HG02840 (cell line): ENCODE measurements around the gene GOT1.

Experiments used
- ATAC-seq: cut with Tn5 transposase; IDR thresholded peaks from one replicate; pipeline ENCODE4 v1.9.1; 2021; ENCODE audit warnings: mild to moderate bottlenecking, moderate library complexity, moderate number of reproducible peaks; ENCODE audit not compliant: unreplicated experiment, low FRiP score

Gene GOT1

DNA sequence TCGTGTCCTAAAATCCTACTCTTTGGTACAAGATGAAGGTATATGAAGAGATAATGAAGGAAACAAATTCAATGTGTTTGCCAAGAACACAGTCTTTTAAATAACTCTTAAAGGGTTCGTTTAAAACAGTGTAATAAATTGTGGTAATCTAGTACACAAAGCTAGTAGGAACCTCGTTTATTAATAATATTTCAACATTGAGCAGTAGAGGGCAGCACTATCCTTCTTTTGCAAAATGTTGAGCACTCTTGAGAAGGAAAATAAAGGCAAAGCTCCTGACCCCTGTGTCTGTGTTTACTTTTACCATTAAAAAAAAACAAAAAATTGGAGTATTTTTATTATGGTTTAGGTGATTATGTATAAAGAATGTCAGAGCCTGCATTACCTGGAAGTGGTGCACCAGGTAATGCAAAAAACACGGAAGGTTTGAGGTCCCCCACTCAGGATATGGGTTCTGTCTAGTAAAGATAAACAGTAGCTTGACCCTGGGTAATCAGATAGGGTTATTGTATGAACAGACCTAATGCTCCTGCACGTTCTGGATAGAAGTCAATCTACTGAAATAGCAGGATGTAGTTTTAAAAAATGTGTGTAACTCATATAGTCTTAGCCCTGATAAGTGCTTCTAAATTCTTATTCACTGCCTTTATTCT, 5.7 kb upstream of the GOT1 start:
- no peak for ATAC-seq

DNA sequence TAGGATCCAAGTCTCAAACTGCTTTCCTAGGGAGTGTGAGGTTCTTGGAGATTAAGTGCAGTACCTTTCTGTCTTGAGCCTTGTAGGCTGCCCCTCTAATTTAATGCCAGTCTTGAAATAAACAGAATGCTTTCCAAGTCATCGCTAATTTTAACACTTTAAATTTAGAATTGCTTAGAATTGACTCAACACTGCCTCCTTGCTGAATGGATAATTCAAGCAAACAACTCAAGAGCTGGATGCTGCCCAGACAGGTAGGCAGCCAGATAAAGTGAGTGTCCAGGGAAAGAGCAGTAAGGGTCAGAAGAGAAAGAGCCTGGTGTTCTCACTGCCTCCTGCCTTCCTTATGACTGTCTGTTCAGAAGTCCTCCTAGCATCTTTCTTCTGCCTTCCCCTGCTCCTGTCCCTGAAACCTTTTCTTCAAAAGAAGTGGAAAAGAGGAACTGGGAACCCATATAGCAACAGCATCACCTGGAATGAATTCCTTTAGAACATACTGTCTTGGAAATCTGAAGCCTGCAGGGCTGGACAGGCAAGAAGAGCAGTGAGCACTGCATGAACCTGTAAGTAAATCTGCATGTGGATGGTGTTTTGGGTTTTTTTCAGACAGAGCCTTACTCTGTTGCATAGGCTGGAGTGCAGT, 3.1 kb upstream of the GOT1 start:
- ATAC-seq, result no peak

- ATAC-seq, result no peak
Measured at GRCh38 chr10:99432881-99433280, 2.5 kb upstream of the GOT1 start.

DNA sequence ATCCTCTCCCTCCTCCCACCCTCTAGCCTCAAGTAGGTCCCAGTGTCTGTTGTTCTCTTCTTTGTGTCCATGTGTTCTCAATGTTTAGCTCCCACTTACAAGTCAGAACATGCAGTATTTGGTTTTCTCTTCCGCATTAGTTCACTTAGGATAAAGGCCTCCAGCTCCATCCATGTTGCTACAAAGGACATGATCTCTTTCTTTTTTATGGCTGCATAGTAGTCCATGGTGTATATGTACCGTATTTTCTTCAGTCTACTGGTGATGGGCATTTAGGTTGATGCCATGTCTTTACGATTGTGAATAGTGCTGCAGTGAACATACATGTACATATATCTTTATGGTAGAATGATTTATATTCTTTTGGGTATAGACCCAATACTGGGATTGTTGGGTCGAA, 1.6 kb upstream of the GOT1 start:
- no peak for ATAC-seq

GRCh38 chr10:99431190-99431760, 851 bp upstream of the GOT1 start:
- no peak for ATAC-seq

- ATAC-seq, result no peak
Measured at GRCh38 chr10:99430116-99430450, 341 bp downstream of the GOT1 start.

- no peak for ATAC-seq
Measured at GRCh38 chr10:99429517-99430095, 818 bp downstream of the GOT1 start.

DNA sequence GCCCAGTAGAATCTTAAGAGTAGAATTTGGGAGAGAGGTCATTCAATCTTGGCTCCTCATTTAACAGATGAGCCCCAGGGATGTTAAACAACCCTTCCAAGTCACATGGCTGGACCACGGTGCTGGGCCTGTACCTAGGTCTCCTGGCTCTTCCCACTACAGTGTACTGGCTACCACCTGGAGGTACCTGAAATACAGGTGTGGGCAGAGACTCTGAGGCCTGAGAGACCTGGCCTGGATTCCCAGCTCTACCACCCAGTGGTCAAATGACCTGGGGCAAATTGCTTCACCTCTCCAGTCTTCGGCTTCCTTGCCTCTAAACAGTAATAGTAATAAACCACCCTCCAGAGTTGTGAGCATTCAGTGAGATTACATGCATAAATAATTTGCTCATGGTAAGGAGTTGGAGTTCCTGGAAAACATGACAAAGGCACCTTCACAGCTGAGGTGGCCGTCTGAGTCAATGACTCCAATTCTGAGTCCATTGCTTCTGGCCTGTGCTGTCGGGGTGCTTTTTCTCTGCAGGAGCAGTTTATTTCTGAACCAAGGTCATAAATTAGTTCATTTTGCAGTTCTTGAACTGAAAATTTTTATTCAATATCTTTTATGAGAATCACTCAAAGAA, 2.7 kb downstream of the GOT1 start:
- ATAC-seq, result no peak

DNA sequence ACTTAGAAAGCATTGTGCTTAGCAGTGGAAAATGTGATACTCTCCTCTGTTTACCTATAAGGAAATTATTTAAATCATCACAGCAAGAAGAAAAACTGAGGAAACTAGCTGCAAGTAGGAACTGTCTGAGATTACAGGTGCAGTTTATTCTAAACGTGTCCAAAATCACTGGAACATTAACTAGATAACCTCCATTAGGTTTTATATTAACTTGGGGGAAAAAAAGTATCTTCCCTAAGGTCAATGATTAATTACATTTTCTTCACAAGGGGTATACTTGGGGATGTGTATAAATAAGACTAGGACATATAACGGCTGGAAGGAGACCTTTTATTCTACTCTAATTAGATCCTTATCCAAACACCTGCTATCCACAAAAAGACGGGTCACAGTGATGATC, 3.7 kb downstream of the GOT1 start:
- no peak for ATAC-seq

- ATAC-seq, result no peak
Measured at GRCh38 chr10:99425204-99425603, 5.2 kb downstream of the GOT1 start.

DNA sequence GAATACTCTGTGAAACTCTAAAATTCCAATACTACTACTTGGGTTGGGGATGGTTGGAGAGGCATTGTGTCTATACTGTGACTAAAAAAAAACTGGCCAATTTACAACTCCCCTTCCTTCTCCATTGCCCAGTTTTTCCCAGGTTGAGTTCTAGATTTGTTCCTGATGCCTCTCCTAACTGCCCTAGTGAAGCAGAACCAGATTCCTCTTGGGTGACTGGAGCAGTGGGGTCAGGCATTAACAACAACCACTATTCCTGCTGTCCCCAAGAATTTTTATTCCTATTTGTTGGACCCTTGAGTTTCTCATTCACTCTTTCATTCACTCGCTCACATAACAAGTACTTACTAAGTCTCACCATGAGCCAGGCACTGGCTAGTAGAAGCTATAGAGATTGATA, 5.8 kb downstream of the GOT1 start:
- no peak for ATAC-seq

DNA sequence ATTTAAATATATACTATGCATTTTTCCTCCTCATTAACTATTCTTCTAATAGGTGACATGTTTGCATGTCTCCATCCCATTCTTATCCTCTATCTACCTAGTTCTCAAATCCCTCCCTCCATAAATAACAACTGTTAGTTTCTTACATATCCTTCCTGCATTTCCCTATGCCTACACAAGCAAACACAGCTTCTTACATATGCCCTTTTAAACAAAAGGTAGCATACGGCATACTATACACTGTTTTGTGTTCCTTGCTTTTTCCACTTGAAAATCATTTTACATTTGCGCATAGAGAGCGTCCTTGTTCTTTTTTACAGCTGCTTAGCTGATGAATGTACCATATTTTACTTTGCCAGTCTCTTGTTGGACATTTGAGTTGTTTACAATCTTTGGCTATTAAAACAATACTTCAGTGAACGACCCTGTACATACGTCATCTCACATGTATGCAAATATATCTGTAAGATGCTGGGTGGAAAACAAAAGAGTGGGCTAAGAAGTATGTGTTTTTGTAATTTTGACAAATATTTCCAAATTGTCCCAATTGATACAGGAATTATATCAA, 7.8 kb downstream of the GOT1 start:
- no peak for ATAC-seq

DNA sequence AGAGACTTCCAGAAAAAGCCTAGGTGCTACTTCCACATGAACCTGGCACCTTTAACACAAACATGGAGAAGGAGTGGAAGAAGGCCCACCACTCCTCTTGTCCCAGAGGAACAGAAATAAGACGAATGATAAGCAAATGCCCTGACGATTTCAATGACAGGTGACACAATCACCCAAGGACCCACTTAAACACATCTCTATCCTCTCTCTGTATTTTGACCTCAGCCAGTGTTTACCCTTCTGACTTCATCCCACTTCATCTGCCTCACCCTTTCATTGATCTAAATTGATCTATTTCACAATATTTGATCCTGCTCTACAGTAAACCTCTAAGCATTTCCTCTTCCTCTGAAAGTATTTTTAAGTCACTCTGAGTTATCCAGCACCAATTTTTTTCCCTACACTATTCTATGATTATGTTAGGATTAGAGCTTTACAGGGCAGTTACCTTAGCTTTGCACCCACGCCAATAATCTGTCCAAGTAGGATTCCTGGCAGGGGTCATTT, 9.1 kb downstream of the GOT1 start:
- no peak for ATAC-seq

DNA sequence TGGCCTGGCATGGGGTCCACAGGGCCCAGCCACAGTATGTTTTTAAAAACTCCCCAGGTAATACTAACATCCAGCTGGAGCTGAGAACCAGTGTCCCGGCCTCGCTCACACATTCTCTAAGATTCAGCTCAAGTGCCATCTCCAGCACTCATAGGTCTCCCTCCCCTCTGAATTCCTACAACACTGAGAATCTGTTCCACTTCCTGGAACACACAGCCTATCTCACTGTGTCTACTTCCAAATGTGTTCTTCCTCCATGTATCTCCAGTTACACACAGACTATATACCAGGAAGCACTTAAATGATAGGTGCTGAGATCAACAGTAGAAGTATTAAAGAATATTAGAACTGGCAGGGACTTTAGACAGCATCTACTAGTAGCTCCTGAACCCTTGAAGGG, 10.7 kb downstream of the GOT1 start:
- no peak for ATAC-seq

DNA sequence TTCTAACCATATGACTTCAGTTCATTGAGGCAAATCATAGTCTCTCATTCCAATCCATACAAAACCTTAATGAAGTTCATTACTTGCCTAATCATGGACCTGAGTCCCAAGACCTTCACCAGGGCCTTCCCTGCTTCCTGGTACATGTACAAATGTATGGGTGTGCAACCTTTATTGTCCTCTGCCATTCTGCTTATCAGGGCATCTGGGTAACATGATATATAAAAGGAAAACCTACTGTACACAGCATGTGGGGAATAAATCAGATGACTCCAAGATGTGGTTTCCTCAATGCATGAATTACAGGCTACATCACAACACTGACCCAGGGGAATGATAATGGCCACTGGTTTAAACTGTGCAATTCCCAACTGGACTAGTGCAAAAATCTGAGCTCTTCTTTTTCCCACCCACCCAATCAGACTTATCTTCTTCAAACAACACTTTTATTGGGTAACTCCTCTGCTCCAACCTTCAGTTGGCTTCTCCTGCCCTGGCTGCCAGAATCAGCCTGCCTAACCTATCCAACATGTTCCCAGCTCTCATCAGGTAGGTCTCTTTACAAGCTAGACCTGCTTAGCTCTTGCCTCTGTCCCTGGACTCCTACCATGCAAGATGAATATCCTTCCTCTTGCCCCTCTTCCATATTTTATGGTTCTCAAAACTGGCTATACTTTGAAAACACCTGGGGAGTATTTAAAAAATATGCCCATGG, 11.4 kb downstream of the GOT1 start:
- ATAC-seq, result no peak

GRCh38 chr10:99412099-99412498, 18.3 kb downstream of the GOT1 start:
- ATAC-seq, result no peak

DNA sequence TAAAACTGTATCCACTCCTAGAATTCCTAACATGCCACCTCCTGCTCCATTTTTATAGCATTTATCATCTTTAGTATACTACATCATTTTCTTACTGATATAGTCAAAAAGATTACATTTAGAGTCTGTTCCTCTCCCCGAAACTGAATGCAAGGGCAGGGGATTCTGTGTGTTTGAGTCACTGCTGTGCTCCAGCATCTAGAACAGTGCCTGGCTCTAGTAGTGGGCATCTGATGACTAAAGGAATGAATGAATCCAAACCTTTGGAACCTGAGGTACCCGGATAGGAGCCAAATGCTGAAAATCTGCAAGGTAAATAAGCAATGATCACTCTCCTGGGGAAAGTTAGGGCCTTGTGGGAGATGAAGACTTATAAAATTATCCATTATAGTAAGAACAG, 18.9 kb downstream of the GOT1 start:
- no peak for ATAC-seq

DNA sequence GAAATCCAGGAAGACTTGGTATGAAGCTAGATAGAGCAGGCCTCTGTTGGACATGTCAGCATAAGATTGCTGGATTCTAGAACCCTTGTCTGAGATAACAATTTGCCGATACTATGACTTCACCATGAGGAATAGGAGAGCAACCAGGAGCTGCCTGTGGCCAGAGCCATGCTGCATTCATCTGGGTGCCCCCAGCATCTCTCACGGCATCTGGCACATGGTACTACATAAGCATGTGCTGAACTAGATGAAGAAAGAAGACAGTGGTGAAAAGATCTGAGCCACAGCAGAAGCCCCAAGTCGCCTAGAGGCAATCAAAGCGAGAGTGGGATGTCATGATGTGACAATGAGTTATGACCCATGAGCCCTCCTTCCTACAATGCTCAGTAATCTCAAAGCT, 19.5 kb downstream of the GOT1 start:
- ATAC-seq, result no peak

DNA sequence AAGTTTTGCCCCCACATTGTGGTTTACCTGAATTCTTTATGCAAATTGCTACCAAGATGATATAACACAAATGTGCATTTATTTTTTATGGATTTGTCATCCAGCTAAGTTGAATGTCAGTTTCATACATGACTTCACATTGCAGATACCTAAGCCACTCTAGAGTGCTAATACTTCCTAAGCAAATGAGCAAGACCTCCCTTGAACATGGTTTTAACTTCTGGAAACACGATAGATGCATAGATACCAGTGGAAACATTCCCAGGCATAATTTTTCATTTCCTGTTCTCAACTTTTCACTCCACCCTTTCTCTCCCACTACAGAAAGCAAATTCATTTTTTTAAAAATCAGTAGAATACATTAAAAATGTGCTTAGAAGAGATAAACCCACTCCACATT, 20.3 kb downstream of the GOT1 start:
- no peak for ATAC-seq

- no peak for ATAC-seq
Measured at GRCh38 chr10:99406149-99406548, 24.3 kb downstream of the GOT1 start.
